ENCODE measurements around the gene NLRP6. TPM values are rescaled to one million over a fixed set of nuclear protein-coding genes. Genes with fewer than 3 reads are reported as not detected.
"Not testable (repeated sequence)": the region's sequence is repeated elsewhere in the genome, so short reads cannot be mapped to it uniquely, and the experiment has no call there.

The NLRP6 gene
- total RNA-seq, 1 experiment from 2014 or later = not detected

DNA sequence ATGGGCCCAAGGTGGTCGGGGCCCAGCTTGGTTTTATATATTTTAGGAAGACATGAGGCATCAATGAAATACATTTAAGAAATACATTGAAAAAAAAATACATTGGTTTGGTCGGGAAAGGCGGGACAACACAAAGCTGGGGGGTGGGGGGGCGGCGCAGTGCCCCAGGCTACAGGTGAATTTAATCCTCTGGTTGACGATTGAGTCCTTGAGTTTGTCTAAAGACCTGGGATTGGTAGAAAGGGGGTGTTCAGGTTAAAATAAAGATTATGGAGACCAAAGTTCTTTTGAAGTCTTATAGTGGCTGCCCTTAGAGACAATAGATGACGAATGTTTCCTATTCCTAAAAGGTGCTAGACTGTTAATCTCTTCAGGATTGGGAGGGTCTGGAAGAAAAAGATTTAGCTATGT, 38.7 kb downstream of the NLRP6 start:
- no peak overlapping the region for H3K27ac ChIP-seq
- no peak overlapping the region for H2AFZ ChIP-seq
- H3K4me2 ChIP-seq = no peak overlapping the region
- TF ChIP-seq EZH2 (IDR thresholded peaks at IDR 0.05; ENCODE audit: low read depth) = no peak
- TF ChIP-seq, protein P1, sequence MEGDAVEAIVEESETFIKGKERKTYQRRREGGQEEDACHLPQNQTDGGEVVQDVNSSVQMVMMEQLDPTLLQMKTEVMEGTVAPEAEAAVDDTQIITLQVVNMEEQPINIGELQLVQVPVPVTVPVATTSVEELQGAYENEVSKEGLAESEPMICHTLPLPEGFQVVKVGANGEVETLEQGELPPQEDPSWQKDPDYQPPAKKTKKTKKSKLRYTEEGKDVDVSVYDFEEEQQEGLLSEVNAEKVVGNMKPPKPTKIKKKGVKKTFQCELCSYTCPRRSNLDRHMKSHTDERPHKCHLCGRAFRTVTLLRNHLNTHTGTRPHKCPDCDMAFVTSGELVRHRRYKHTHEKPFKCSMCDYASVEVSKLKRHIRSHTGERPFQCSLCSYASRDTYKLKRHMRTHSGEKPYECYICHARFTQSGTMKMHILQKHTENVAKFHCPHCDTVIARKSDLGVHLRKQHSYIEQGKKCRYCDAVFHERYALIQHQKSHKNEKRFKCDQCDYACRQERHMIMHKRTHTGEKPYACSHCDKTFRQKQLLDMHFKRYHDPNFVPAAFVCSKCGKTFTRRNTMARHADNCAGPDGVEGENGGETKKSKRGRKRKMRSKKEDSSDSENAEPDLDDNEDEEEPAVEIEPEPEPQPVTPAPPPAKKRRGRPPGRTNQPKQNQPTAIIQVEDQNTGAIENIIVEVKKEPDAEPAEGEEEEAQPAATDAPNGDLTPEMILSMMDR (conservative IDR thresholded peaks at IDR 0.05) = no peak
- DNase-seq = no peak
- H3K4me3 ChIP-seq = no peak overlapping the region
- ChIA-PET CTCF (interaction anchor here (0.6 kb wide), 1 partner anchor 35 kb away, joined by 3 read pairs; no protein-coding TSS in a partner anchor), POLR2A (ENCODE audit: unreplicated experiment) (no interaction called here)
- no peaks in the 10 kb centered on the region for H3K36me3 ChIP-seq (ENCODE audit: low read depth)
- no peaks in the 10 kb centered on the region for H3K27me3 ChIP-seq (ENCODE audit: insufficient read depth, low read depth)
- no TSS peak for BruUV-seq (replicated peaks)
- intact Hi-C loops (cut with micrococcal nuclease; ENCODE audit: unreplicated experiment) = no loop called here
- H3K9me2 ChIP-seq (ENCODE audit: insufficient read depth) = no peaks in the 10 kb centered on the region
- H3F3A ChIP-seq (ENCODE audit: insufficient read depth, low read depth) = no peaks in the 10 kb centered on the region
- H3K79me2 ChIP-seq (ENCODE audit: low read depth) = no peaks in the 10 kb centered on the region
- no peaks in the 10 kb centered on the region for H3K4me1 ChIP-seq (replicated peaks; ENCODE audit: insufficient read depth)
- H4K20me1 ChIP-seq (ENCODE audit: insufficient read depth) = no peaks in the 10 kb centered on the region
- H3K9me3 ChIP-seq (ENCODE audit: insufficient read depth, low read depth) = no peaks in the 10 kb centered on the region

GRCh38 chr11:317668-318404, 39.6 kb downstream of the NLRP6 start:
- H3K4me2 ChIP-seq; H3K9me3 ChIP-seq (ENCODE audit: insufficient read depth, low read depth); H3K36me3 ChIP-seq (ENCODE audit: low read depth); DNase-seq; H2AFZ ChIP-seq; H3K9me2 ChIP-seq (ENCODE audit: insufficient read depth); BruUV-seq (replicated peaks); H4K20me1 ChIP-seq (ENCODE audit: insufficient read depth); POLR2A ChIA-PET (ENCODE audit: unreplicated experiment); H3K4me3 ChIP-seq; intact Hi-C loops (cut with micrococcal nuclease; ENCODE audit: unreplicated experiment); H3K27ac ChIP-seq; H3F3A ChIP-seq (ENCODE audit: insufficient read depth, low read depth); H3K79me2 ChIP-seq (ENCODE audit: low read depth); CTCF ChIA-PET; H3K4me1 ChIP-seq (replicated peaks; ENCODE audit: insufficient read depth); H3K27me3 ChIP-seq (ENCODE audit: insufficient read depth, low read depth): not testable (repeated sequence)

GRCh38 chr11:318405-319120, 40.4 kb downstream of the NLRP6 start:
- H3K9me2 ChIP-seq (ENCODE audit: insufficient read depth); DNase-seq; intact Hi-C loops (cut with micrococcal nuclease; ENCODE audit: unreplicated experiment); H4K20me1 ChIP-seq (ENCODE audit: insufficient read depth); H3K27me3 ChIP-seq (ENCODE audit: insufficient read depth, low read depth); BruUV-seq (replicated peaks); H3K36me3 ChIP-seq (ENCODE audit: low read depth); H3K4me1 ChIP-seq (replicated peaks; ENCODE audit: insufficient read depth); H3K9me3 ChIP-seq (ENCODE audit: insufficient read depth, low read depth); H2AFZ ChIP-seq; H3F3A ChIP-seq (ENCODE audit: insufficient read depth, low read depth); H3K4me3 ChIP-seq; CTCF ChIA-PET; POLR2A ChIA-PET (ENCODE audit: unreplicated experiment); H3K79me2 ChIP-seq (ENCODE audit: low read depth); H3K27ac ChIP-seq; H3K4me2 ChIP-seq: not testable (repeated sequence)

- H3K4me3 ChIP-seq; POLR2A ChIA-PET (ENCODE audit: unreplicated experiment); BruUV-seq (replicated peaks); intact Hi-C loops (cut with micrococcal nuclease; ENCODE audit: unreplicated experiment); H2AFZ ChIP-seq; H4K20me1 ChIP-seq (ENCODE audit: insufficient read depth); DNase-seq; H3K4me1 ChIP-seq (replicated peaks; ENCODE audit: insufficient read depth); H3K27me3 ChIP-seq (ENCODE audit: insufficient read depth, low read depth); H3K9me2 ChIP-seq (ENCODE audit: insufficient read depth); H3K27ac ChIP-seq; CTCF ChIA-PET; H3K9me3 ChIP-seq (ENCODE audit: insufficient read depth, low read depth); H3K79me2 ChIP-seq (ENCODE audit: low read depth); H3F3A ChIP-seq (ENCODE audit: insufficient read depth, low read depth); H3K36me3 ChIP-seq (ENCODE audit: low read depth): not testable (repeated sequence)
- peak overlapping the region; percentile 40 for H3K4me2 ChIP-seq
These were observed 41.1 kb downstream of the NLRP6 start for GRCh38 chr11:319121-319887.

DNA sequence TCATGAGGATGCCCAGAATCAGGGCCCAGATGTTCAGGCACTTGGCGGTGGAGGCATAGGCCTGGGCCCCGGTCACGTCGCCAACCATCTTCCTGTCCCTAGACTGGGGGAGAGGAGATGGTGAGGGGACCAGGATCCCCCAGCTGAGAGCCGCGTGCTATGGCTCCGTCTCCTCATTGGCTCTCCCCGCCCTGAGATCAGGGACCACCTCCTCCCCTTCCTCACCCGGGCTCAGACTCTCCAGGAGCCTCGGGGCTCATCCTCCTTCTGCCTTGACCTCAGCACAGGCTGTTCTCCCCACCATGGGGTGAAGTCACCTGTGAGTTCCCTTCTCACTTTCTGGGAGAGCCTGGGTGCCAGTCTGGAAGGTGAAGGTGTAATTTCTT, 41.7 kb downstream of the NLRP6 start:
- H3K9me3 ChIP-seq (ENCODE audit: insufficient read depth, low read depth); H4K20me1 ChIP-seq (ENCODE audit: insufficient read depth); BruUV-seq (replicated peaks); H3K36me3 ChIP-seq (ENCODE audit: low read depth); H2AFZ ChIP-seq; DNase-seq; H3K27me3 ChIP-seq (ENCODE audit: insufficient read depth, low read depth); H3K79me2 ChIP-seq (ENCODE audit: low read depth); POLR2A ChIA-PET (ENCODE audit: unreplicated experiment); H3F3A ChIP-seq (ENCODE audit: insufficient read depth, low read depth); CTCF ChIA-PET; H3K9me2 ChIP-seq (ENCODE audit: insufficient read depth); H3K4me1 ChIP-seq (replicated peaks; ENCODE audit: insufficient read depth); H3K27ac ChIP-seq: not testable (repeated sequence)
- peak overlapping the region; percentile 70; the same call in 1 of the 2 replicates for H3K4me3 ChIP-seq
- H3K4me2 ChIP-seq = peak overlapping the region; percentile 94
- intact Hi-C loops (cut with micrococcal nuclease; ENCODE audit: unreplicated experiment) = loop anchor here (5.0 kb wide), 1 partner anchor 37 kb away; no protein-coding TSS in a partner anchor

All from PC-9 (cell line).